H9 (cell line): ENCODE results near the gene ELMOD3. TPM values are rescaled to one million over a fixed set of nuclear protein-coding genes. Genes with fewer than 3 reads are reported as not detected.

ENCODE experiments used
- DNase-seq: peaks from one replicate; pipeline ENCODE4 v3.0.0-alpha.2; 2017
- H2AFZ ChIP-seq: one replicate; pipeline ENCODE4 v1.6.1; 2013; ENCODE audit warnings: mild to moderate bottlenecking, low read length, control low read depth, moderate library complexity
- H2AK5ac ChIP-seq: 2 replicates; pipeline ENCODE4 v1.6.1; 2013; ENCODE audit warnings: low read length, control low read depth, mixed read lengths; ENCODE audit not compliant: insufficient read length
- H2BK120ac ChIP-seq: one replicate; pipeline ENCODE4 v1.6.1; 2013; ENCODE audit warnings: low read depth, mild to moderate bottlenecking, low read length, control low read depth, inconsistent platforms; ENCODE audit not compliant: poor library complexity, severe bottlenecking
- H2BK12ac ChIP-seq: 2 replicates; pipeline ENCODE4 v1.6.1; 2013; ENCODE audit warnings: low read length, control low read depth, mixed read lengths, low read depth; ENCODE audit not compliant: insufficient read length
- H2BK15ac ChIP-seq: 2 replicates; pipeline ENCODE4 v1.6.1; 2013; ENCODE audit warnings: low read depth, low read length, control low read depth
- H2BK20ac ChIP-seq: one replicate; pipeline ENCODE4 v1.6.1; 2013; ENCODE audit warnings: low read depth, mild to moderate bottlenecking, low read length, control low read depth, inconsistent platforms; ENCODE audit not compliant: poor library complexity, severe bottlenecking
- H2BK5ac ChIP-seq: 2 replicates; pipeline ENCODE4 v1.6.1; 2013; ENCODE audit warnings: low read length, control low read depth, mixed read lengths; ENCODE audit not compliant: insufficient read length
- H3K14ac ChIP-seq: 2 replicates; pipeline ENCODE4 v1.6.1; 2013; ENCODE audit warnings: low read length, control low read depth; ENCODE audit not compliant: insufficient read depth
- H3K18ac ChIP-seq: 2 replicates; pipeline ENCODE4 v1.6.1; 2013; ENCODE audit warnings: low read depth, mild to moderate bottlenecking, mixed read lengths, low read length, control low read depth; ENCODE audit not compliant: insufficient read length
- H3K23ac ChIP-seq: 2 replicates; pipeline ENCODE4 v1.6.1; 2013; ENCODE audit warnings: low read length, control low read depth, mixed read lengths, low read depth; ENCODE audit not compliant: insufficient read length
- H3K23me2 ChIP-seq: 2 replicates; pipeline ENCODE4 v1.6.1; 2013; ENCODE audit warnings: low read depth, mild to moderate bottlenecking, mixed read lengths, low read length, control low read depth; ENCODE audit not compliant: insufficient read length, poor library complexity, severe bottlenecking
- H3K27ac ChIP-seq: 2 replicates; pipeline ENCODE4 v1.5.1; 2013; ENCODE audit warnings: low read length, control low read depth, mixed read lengths, low read depth; ENCODE audit not compliant: insufficient read length
- H3K27me3 ChIP-seq: 2 replicates; pipeline ENCODE4 v1.6.1; 2013; ENCODE audit warnings: low read length, control low read depth, inconsistent platforms; ENCODE audit not compliant: insufficient read depth
- H3K4ac ChIP-seq: 2 replicates; pipeline ENCODE4 v1.6.1; 2013; ENCODE audit warnings: low read depth, mild to moderate bottlenecking, control low read depth, inconsistent platforms, low read length, moderate library complexity
- H3K4me1 ChIP-seq: 2 replicates; pipeline ENCODE4 v1.6.1; 2013; ENCODE audit warnings: low read length, control low read depth, inconsistent platforms; ENCODE audit not compliant: insufficient read depth
- H3K4me2 ChIP-seq: 2 replicates; pipeline ENCODE4 v1.6.1; 2013; ENCODE audit warnings: low read length, control low read depth, mixed read lengths; ENCODE audit not compliant: insufficient read length, insufficient read depth
- H3K56ac ChIP-seq: 2 replicates; pipeline ENCODE4 v1.6.1; 2013; ENCODE audit warnings: low read depth, mild to moderate bottlenecking, mixed read lengths, low read length, control low read depth; ENCODE audit not compliant: insufficient read length
- H3K79me1 ChIP-seq: 2 replicates; pipeline ENCODE4 v1.6.1; 2013; ENCODE audit warnings: low read depth, mild to moderate bottlenecking, moderate library complexity, low read length, control low read depth, inconsistent platforms; ENCODE audit not compliant: insufficient read depth, poor library complexity, severe bottlenecking
- H3K79me2 ChIP-seq: 2 replicates; pipeline ENCODE4 v1.6.1; 2013; ENCODE audit warnings: low read length, control low read depth, inconsistent platforms; ENCODE audit not compliant: insufficient read depth
- H3K9ac ChIP-seq: 2 replicates; pipeline ENCODE4 v1.6.1; 2013; ENCODE audit warnings: low read length, control low read depth, mixed read lengths; ENCODE audit not compliant: insufficient read length; ENCODE audit errors: extremely low read depth
- H3K9me3 ChIP-seq: one replicate; pipeline ENCODE4 v1.6.1; 2013; ENCODE audit warnings: low read depth, low read length, inconsistent platforms; ENCODE audit not compliant: control insufficient read depth
- H3T11ph ChIP-seq: one replicate; pipeline ENCODE4 v1.6.1; 2013; ENCODE audit warnings: mild to moderate bottlenecking, low read length, control low read depth, inconsistent platforms
- H4K20me1 ChIP-seq: one replicate; pipeline ENCODE4 v1.6.1; 2013; ENCODE audit not compliant: control insufficient read depth, insufficient read length, insufficient read depth
- H4K5ac ChIP-seq: 2 replicates; pipeline ENCODE4 v1.6.1; 2013; ENCODE audit warnings: low read depth, mild to moderate bottlenecking, mixed read lengths, low read length, control low read depth; ENCODE audit not compliant: insufficient read length
- H4K8ac ChIP-seq: replicated peaks from 2 replicates; pipeline ENCODE4 v1.6.1; 2013; ENCODE audit warnings: low read length, control low read depth, mixed read lengths, low read depth; ENCODE audit not compliant: insufficient read length
- H4K91ac ChIP-seq: 2 replicates; pipeline ENCODE4 v1.6.1; 2013; ENCODE audit warnings: low read depth, mild to moderate bottlenecking, moderate library complexity, mixed read lengths, low read length, control low read depth; ENCODE audit not compliant: insufficient read length
- H3K27ac Mint-ChIP-seq, 3 experiments: 2 replicates in 2 of 3; 3 replicates in 1 of 3; pipeline ENCODE4 v1.8.0; 2020 to 2021; ENCODE audit warnings: mixed read lengths in 3 of 3, mild to moderate bottlenecking in 1 of 3, moderate library complexity in 1 of 3
- H3K27me3 Mint-ChIP-seq: 2 replicates; pipeline ENCODE4 v1.8.0; 2021; ENCODE audit warnings: low read depth, mild to moderate bottlenecking, moderate library complexity, mixed read lengths
- H3K36me3 Mint-ChIP-seq, 3 experiments: 2 replicates in 2 of 3; 3 replicates in 1 of 3; pipeline ENCODE4 v1.8.0; 2020 to 2021; ENCODE audit warnings: low read depth in 3 of 3, mixed read lengths in 3 of 3; ENCODE audit not compliant: insufficient read depth in 1 of 3
- H3K4me1 Mint-ChIP-seq, 2 experiments: 2 replicates each; pipeline ENCODE4 v1.8.0; 2020; ENCODE audit warnings: mixed read lengths in 2 of 2
- H3K4me3 Mint-ChIP-seq, 2 experiments: 2 replicates in 1 of 2; 3 replicates in 1 of 2; pipeline ENCODE4 v1.8.0; 2020 to 2021; ENCODE audit warnings: mild to moderate bottlenecking in 2 of 2, mixed read lengths in 2 of 2, moderate library complexity in 1 of 2
- H3K9me3 Mint-ChIP-seq, 2 experiments: 2 replicates in 1 of 2; 3 replicates in 1 of 2; pipeline ENCODE4 v1.8.0; 2020; ENCODE audit warnings: mild to moderate bottlenecking in 2 of 2, mixed read lengths in 2 of 2, moderate library complexity in 1 of 2
- WGBS: extraction: QIAGEN DNeasy Blood & Tissue Kit; methylation state at CpG from one replicate; pipeline ENCODE4 v1.1.7; 2013; ENCODE audit warnings: missing lambda C conversion rate, low lambda C conversion rate, mixed read lengths; ENCODE audit not compliant: insufficient read length; ENCODE audit errors: extremely low coverage; 5-methylcytosine and 5-hydroxymethylcytosine counted together
- total RNA-seq: library from RNA; stranded (reverse); gene quantifications from 2 replicates; pipeline ENCODE4 v1.2.1, GENCODE V29; 2021
- TF ChIP-seq, protein P1 (sequence below): fragments of 200-600 bp; sonication (generic); conservative IDR thresholded peaks from 3 replicates; pipeline ENCODE4 v1.8.0; 2021; ENCODE audit warnings: antibody characterized with exemption, mild to moderate bottlenecking

The ELMOD3 gene
- total RNA-seq, 1 experiment from 2014 or later: 7.6 TPM

DNA sequence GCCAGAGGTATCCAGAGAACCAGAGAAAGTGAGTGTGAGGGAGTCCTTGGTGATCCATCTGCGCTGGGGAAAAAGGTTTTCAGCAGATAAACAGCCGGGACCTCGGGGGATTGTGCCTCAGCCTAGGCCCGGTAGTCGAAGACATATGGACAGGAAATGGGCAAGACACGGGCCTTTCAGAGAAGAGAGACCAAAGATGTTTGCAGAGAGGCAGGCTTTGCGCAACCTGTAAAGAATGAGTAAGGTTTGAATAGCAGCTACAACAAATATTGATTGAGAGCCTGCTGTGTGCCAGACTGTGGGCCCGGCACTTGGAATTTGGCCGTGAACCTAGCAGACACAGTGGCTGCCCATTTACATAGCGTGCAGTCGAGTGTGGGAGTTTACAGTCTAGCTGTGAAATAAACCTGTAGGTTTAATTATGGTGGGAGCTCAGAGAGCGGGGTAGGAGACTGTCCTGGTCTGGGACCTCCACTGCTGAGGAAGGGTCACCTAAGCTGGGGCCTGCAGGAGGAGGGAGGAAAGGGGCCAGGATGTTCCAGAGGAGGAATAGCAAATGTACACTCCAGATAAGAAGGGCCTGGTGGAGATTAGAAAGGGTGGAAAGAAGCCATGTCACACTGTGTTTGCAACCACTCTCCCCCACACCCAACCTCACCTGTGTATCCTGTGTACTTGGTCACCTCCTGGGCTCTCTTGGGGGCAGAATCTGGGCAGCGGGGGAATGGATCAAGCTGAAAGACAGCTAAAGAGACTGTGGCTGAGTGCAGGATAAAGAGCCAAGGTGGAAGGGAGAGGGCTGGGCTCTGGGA lies 66.9 kb downstream of the ELMOD3 start:
- no peak overlapping the region for H4K5ac ChIP-seq
- H3K23me2 ChIP-seq: peaks cover 6% of the 10 kb centered on the region
- Mint-ChIP-seq H3K4me1 (peaks cover 26 to 27% of the 10 kb centered on the region in 2 experiments), H3K27me3 (peaks cover 8% of the 10 kb centered on the region), H3K9me3 (no peaks in the 10 kb centered on the region), H3K4me3 (peak overlapping the region in 1 of 2 experiments; percentile 11; a peak in 1 of 5 replicates), H3K27ac (peak overlapping the region in 2 of 3 experiments; percentile 60 to 91; a peak in 3 of 7 replicates), H3K36me3 (no peaks in the 10 kb centered on the region)
- H4K91ac ChIP-seq: no peak overlapping the region
- H3K27ac ChIP-seq: no peak overlapping the region
- H3K27me3 ChIP-seq: no peaks in the 10 kb centered on the region
- DNase-seq: no peak
- H3K23ac ChIP-seq: no peak overlapping the region
- no peak overlapping the region for H2BK5ac ChIP-seq
- H2AK5ac ChIP-seq: no peak overlapping the region
- no peak overlapping the region for H2BK20ac ChIP-seq
- H3K4me2 ChIP-seq: no peak overlapping the region
- H2BK15ac ChIP-seq: no peak overlapping the region
- H2BK120ac ChIP-seq: no peak overlapping the region
- H2BK12ac ChIP-seq: no peak overlapping the region
- H3K9ac ChIP-seq: no peak overlapping the region
- H4K8ac ChIP-seq: no peak overlapping the region
- H3K79me2 ChIP-seq: no peaks in the 10 kb centered on the region
- peaks cover 2% of the 10 kb centered on the region for H4K20me1 ChIP-seq
- no peaks in the 10 kb centered on the region for H3K79me1 ChIP-seq
- H3K4me1 ChIP-seq: peaks cover 4% of the 10 kb centered on the region; the same call in 1 of the 2 replicates
- no peak overlapping the region for H3K56ac ChIP-seq
- TF ChIP-seq, protein P1, sequence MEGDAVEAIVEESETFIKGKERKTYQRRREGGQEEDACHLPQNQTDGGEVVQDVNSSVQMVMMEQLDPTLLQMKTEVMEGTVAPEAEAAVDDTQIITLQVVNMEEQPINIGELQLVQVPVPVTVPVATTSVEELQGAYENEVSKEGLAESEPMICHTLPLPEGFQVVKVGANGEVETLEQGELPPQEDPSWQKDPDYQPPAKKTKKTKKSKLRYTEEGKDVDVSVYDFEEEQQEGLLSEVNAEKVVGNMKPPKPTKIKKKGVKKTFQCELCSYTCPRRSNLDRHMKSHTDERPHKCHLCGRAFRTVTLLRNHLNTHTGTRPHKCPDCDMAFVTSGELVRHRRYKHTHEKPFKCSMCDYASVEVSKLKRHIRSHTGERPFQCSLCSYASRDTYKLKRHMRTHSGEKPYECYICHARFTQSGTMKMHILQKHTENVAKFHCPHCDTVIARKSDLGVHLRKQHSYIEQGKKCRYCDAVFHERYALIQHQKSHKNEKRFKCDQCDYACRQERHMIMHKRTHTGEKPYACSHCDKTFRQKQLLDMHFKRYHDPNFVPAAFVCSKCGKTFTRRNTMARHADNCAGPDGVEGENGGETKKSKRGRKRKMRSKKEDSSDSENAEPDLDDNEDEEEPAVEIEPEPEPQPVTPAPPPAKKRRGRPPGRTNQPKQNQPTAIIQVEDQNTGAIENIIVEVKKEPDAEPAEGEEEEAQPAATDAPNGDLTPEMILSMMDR: no peak
- no peak overlapping the region for H2AFZ ChIP-seq
- H3K4ac ChIP-seq: no peak overlapping the region
- H3K18ac ChIP-seq: no peak overlapping the region
- H3T11ph ChIP-seq: no peak overlapping the region
- no peaks in the 10 kb centered on the region for H3K9me3 ChIP-seq
- WGBS: no CpG with 5 or more reads among the region's 13 CpGs
- no peak overlapping the region for H3K14ac ChIP-seq
